Coronary artery (tissue), 2 donors: ENCODE data around the gene CEP170.
"Not testable (repeated sequence)": the region's sequence is repeated elsewhere in the genome, so short reads cannot be mapped to it uniquely, and the experiment has no call there.

Experiments used
- DNase-seq: peaks from one replicate; pipeline ENCODE4 v3.0.0-alpha.2; 2017; ENCODE audit warnings: low spot score
- H3K27ac ChIP-seq, 2 donors: fragments of 200-600 bp; sonication (generic); one replicate each; pipeline ENCODE4 v1.5.1; 2016 to 2019
- H3K4me3 ChIP-seq: fragments of 200-600 bp; sonication (generic); 2 replicates; pipeline ENCODE4 v1.5.1; 2016; ENCODE audit warnings: mild to moderate bottlenecking, moderate library complexity
- CTCF ChIP-seq: fragments of 200-600 bp; sonication (generic); IDR thresholded peaks from one replicate; pipeline ENCODE4 v1.5.1; 2019; ENCODE audit warnings: antibody characterized with exemption

CEP170 gene

GRCh38 chr1:243183661-243184060 is 71.4 kb downstream of the CEP170 start:
- H3K27ac ChIP-seq, H3K4me3 ChIP-seq, DNase-seq: not testable (repeated sequence)

DNA sequence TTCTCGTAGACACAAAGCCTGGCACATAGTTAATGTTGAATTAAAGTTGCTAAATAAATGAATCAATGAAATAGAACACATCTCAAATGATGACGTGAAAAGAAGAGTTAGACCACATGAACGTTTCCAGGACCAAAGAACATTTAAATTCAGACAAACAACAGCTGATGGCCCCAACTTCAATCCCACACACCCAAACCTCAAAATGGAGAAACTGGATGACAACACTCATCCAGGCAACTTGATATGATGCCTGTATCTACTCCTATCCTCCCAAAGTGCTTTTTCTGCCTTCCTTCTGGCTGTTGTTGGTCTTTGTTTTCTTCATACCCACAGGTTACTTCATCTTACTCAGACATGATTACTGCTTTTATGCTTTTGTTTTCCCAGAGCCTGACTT is 71.9 kb downstream of the CEP170 start:
- not testable (repeated sequence) for H3K4me3 ChIP-seq, DNase-seq

DNA sequence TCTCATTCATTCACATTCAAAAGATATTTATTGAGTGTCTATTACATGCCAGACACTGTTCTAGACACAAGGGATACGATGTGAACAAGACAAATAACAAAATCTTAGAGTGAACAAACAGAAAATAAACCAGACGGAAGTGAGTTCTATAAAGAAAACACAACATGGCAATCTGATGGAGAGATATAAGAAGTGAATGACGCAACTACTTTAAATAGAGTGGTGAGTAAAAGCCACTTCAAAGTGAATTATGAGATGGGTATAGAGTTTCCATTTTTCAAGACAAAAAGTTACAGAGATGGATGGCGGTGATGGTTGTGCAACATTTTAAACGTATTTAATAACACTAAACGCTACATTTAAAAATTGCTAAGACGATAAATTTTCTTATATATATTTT is 75.4 kb downstream of the CEP170 start:
- DNase-seq, result no peak
- Histone ChIP-seq H3K27ac (no peak overlapping the region), H3K4me3 (no peak overlapping the region)
- TF ChIP-seq CTCF, result no peak

More for the DNA sequence above, 71.9 kb downstream of the CEP170 start:
- not testable (repeated sequence) for H3K27ac ChIP-seq

GRCh38 chr1:243177792-243178191 is 77.3 kb downstream of the CEP170 start:
- not testable (repeated sequence) for H3K4me3 ChIP-seq, DNase-seq, H3K27ac ChIP-seq

- H3K4me3 ChIP-seq, DNase-seq, H3K27ac ChIP-seq: not testable (repeated sequence)
Observed at GRCh38 chr1:243173758-243174369, 81.2 kb downstream of the CEP170 start.

DNA sequence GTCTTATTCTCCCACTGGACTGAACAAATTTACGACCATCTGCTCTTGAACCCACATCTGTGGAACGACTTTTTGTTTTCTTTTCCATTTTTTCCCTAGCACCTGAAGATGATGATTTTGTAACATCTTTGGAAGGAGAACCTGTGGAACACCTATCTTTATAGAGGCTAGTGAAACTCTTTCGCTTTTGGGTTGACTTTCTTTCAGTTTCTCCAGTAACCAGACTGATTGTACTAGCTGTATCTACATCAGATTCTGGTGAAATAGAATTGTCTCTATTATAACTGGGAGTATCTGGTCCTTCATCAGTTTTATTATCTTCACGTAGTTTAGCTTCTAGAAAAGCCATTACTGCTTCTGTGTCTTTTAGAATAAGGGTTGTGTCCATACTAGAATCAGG is 90.2 kb downstream of the CEP170 start:
- not testable (repeated sequence) for H3K4me3 ChIP-seq, DNase-seq, H3K27ac ChIP-seq

DNA sequence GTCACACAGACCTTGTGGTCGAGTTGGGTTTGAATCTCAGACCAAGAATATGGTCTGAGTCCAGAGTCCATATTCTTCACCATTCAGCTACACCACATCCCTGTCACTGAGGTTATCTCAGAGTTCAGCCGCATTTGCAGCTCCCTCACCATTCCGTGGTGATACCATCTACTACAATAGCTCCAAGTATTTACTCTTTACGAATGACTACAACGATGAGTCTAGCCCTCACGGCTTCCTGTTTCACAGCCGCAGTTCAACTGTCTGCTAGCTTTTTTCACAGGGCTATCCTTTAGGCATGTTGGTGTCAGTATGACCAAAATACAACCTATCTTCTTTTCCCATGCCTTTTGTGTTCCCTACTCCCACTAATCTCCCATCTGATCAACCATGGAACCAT is 104.2 kb downstream of the CEP170 start:
- not testable (repeated sequence) for H3K4me3 ChIP-seq, H3K27ac ChIP-seq, DNase-seq

- H3K27ac ChIP-seq, DNase-seq, H3K4me3 ChIP-seq: not testable (repeated sequence)
Observed at GRCh38 chr1:243149120-243149519, 106.0 kb downstream of the CEP170 start.

DNA sequence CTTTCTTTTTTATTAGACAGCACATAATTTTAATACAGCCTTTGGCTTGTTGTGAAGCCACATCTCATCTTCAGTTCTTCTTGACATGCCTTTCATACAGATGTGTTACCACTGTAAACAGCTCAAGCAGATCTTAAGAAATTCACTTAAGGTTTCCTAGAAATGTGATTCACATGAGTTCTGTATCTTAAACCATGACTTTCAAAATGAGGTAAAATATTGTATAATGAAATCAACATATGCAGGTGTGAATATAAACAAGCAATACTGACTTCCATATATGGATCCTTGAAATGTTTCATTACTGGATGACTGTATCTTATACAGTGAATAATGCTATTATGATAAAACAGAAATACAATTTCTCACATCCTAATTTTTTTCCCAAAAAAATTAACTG is 107.7 kb downstream of the CEP170 start:
- H3K4me3 ChIP-seq, H3K27ac ChIP-seq, DNase-seq: not testable (repeated sequence)

- not testable (repeated sequence) for H3K4me3 ChIP-seq, DNase-seq, H3K27ac ChIP-seq
Observed at GRCh38 chr1:243140498-243140897, 114.6 kb downstream of the CEP170 start.

GRCh38 chr1:243122876-243123409 is 132.1 kb downstream of the CEP170 start:
- H3K4me3 ChIP-seq, H3K27ac ChIP-seq, DNase-seq: not testable (repeated sequence)

- not testable (repeated sequence) for DNase-seq, H3K27ac ChIP-seq, H3K4me3 ChIP-seq
Observed at GRCh38 chr1:243121939-243122338, 133.1 kb downstream of the CEP170 start.

DNA sequence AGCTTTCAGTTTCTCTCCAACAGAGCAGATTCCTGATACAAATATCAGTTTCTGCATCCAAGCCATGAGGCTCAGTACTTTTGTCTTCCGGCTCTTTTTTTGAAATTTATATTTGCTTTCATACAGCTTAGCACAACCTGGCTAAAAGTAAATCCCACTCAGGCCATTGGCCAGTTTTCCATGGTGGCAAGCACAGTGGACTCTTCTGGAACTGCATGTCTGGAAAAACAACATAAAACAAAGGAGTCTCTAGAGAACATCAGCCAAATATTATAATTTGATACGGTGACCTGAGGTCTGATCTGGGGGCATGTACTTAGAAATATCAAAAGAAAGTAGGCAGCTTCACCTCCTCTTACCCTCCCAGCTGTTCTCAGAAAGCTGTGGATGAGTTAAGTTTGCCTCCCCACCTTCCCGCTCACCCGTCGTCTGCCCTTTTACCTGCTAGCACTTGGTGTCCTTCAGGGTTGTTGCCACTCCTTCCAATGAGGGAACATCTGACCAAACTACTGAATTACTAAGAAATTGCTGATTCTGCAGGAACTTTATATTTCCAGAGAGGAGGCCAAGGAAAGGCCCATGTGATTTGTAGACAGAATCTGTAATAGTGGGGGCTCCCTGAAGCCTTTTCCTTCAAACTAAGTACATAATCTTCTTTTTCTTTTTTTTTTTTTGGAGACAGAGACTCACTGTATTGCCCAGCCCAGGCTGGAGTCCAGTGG is 136.3 kb downstream of the CEP170 start:
- H3K4me3 ChIP-seq, DNase-seq, H3K27ac ChIP-seq: not testable (repeated sequence)

GRCh38 chr1:243116187-243116586 is 138.9 kb downstream of the CEP170 start:
- not testable (repeated sequence) for H3K27ac ChIP-seq, DNase-seq

GRCh38 chr1:243114769-243115168 is 140.3 kb downstream of the CEP170 start:
- not testable (repeated sequence) for H3K27ac ChIP-seq, DNase-seq, H3K4me3 ChIP-seq

More at GRCh38 chr1:243116187-243116586, 138.9 kb downstream of the CEP170 start:
- not testable (repeated sequence) for H3K4me3 ChIP-seq

DNA sequence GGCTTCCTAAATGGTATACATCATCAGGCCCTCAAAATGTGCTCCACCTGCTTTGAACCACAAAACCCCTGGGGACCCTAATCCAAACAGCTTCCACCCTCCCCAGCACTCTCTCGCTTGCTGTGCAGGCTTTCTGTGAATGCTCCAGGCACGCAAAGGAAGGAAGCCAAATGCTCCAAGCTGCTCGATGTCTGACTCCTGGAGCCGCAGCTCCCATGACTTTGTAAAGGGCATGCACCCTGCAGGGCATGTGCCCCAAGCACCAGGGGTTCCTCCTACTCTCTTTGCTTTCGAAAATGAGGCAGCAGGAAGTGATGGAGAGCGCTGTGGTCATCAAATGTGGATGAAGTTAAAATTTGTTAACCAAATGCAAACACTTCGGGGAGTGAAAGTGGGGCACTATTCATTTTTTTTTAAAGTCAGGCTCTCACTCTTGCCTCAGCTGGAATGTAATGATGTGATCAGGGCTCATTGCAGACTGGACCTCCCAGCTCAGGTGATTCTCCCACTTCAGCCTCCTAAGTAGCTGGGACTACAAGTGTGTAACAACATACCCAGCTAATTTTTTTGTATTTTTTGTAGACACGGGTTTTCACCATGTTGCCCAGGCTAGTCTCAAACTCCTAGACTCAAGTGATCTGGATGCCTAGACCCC is 140.9 kb downstream of the CEP170 start:
- H3K27ac ChIP-seq, DNase-seq: not testable (repeated sequence)
- H3K4me3 ChIP-seq, result peak overlapping the region; percentile 36

DNA sequence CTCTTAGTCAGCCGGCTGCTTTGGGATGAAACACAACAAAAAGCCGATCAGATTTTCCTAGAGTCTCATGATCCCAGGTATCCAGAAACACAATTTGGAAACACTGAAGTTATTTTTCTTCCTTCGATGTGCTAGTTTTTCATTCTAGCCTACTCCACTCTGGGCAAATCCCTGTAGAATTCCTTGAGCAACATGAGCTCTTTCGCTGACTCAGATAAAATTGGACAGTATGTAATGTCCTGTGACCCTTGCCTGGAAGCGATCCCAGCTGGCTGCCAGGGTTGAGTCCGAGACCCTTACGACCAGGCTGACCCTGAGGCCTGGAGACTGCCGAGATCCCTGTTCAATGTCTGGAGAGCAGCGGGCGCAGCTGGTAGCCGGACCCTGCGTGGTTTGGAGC is 147.9 kb downstream of the CEP170 start:
- not testable (repeated sequence) for H3K4me3 ChIP-seq, DNase-seq, H3K27ac ChIP-seq

GRCh38 chr1:243105652-243106332 is 149.3 kb downstream of the CEP170 start:
- DNase-seq, H3K4me3 ChIP-seq: not testable (repeated sequence)

More at GRCh38 chr1:243105652-243106332, 149.3 kb downstream of the CEP170 start:
- not testable (repeated sequence) for H3K27ac ChIP-seq
